Measurements from ENCODE around the gene RPL37A.

Gene RPL37A

GRCh38 chr2:216478151-216478550 is 20.5 kb upstream of the RPL37A start:
- DNase-seq (ENCODE audit: low spot score) = no peak
- no peak for TF ChIP-seq CTCF (IDR thresholded peaks at IDR 0.05; ENCODE audit: extremely low read depth, missing control alignments)

- no peak for TF ChIP-seq CTCF (IDR thresholded peaks at IDR 0.05; ENCODE audit: extremely low read depth, missing control alignments)
- DNase-seq (ENCODE audit: low spot score) = no peak
These were observed 19.9 kb upstream of the RPL37A start for GRCh38 chr2:216478791-216479190.

- DNase-seq (ENCODE audit: low spot score) = no peak
- no peak for TF ChIP-seq CTCF (IDR thresholded peaks at IDR 0.05; ENCODE audit: extremely low read depth, missing control alignments)
These were observed 18.4 kb upstream of the RPL37A start for GRCh38 chr2:216480221-216480620.

GRCh38 chr2:216482640-216483039 is 16.0 kb upstream of the RPL37A start:
- no peak for TF ChIP-seq CTCF (IDR thresholded peaks at IDR 0.05; ENCODE audit: extremely low read depth, missing control alignments)
- no peak for DNase-seq (ENCODE audit: low spot score)

- no peak for DNase-seq (ENCODE audit: low spot score)
- no peak for TF ChIP-seq CTCF (IDR thresholded peaks at IDR 0.05; ENCODE audit: extremely low read depth, missing control alignments)
These were observed 13.4 kb upstream of the RPL37A start for GRCh38 chr2:216485237-216485636.

- no peak for DNase-seq (ENCODE audit: low spot score)
These were observed 12.9 kb upstream of the RPL37A start for GRCh38 chr2:216485745-216486144.

GRCh38 chr2:216486271-216486670 is 12.4 kb upstream of the RPL37A start:
- no peak for DNase-seq (ENCODE audit: low spot score)
- no peak for TF ChIP-seq CTCF (IDR thresholded peaks at IDR 0.05; ENCODE audit: extremely low read depth, missing control alignments)

More at GRCh38 chr2:216485745-216486144, 12.9 kb upstream of the RPL37A start:
- TF ChIP-seq CTCF (IDR thresholded peaks at IDR 0.05; ENCODE audit: extremely low read depth, missing control alignments) = no peak

Measured in GM20000 (cell line).